Prostate gland (tissue), 2 donors: ENCODE measurements around the gene PDE2A. TPM values are rescaled to one million over a fixed set of nuclear protein-coding genes. Genes with fewer than 3 reads are reported as not detected.

Experiments used
- DNase-seq: peaks from one replicate; pipeline ENCODE4 v3.0.0-alpha.2; 2019; ENCODE audit warnings: low spot score
- H3K27ac ChIP-seq, 2 donors: fragments of 200-600 bp; sonication (generic); 2 replicates each; pipeline ENCODE4 v1.5.1; 2017 to 2019
- H3K27me3 ChIP-seq: fragments of 200-600 bp; sonication (generic); replicated peaks from 2 replicates; pipeline ENCODE4 v1.5.1; 2019; ENCODE audit not compliant: insufficient read depth
- H3K36me3 ChIP-seq, 2 donors: fragments of 200-600 bp; sonication (generic); 1 replicate in 1 of 2; 2 replicates in 1 of 2; pipeline versions ENCODE4 v1.5.1 to v1.8.1; 2017 to 2019
- H3K4me1 ChIP-seq: fragments of 200-600 bp; sonication (generic); replicated peaks from 2 replicates; pipeline ENCODE4 v1.5.1; 2019
- H3K4me3 ChIP-seq, 2 donors: fragments of 200-600 bp; sonication (generic); 2 replicates each; pipeline ENCODE4 v1.5.1; 2017 to 2019
- H3K9me3 ChIP-seq: fragments of 200-600 bp; sonication (generic); 2 replicates; pipeline ENCODE4 v1.5.1; 2017
- POLR2A ChIP-seq: fragments of 450-650 bp; IDR thresholded peaks from one replicate; pipeline ENCODE4 v1.6.1; 2016; ENCODE audit warnings: antibody characterized with exemption, mild to moderate bottlenecking
- POLR2AphosphoS5 ChIP-seq: sonication (generic); formaldehyde crosslinking; IDR thresholded peaks from one replicate; pipeline ENCODE4 v1.6.1; 2017; ENCODE audit warnings: antibody characterized with exemption
- WGBS: methylation state at CpG from one replicate; pipeline ENCODE4 v1.1.5; 2018; 5-methylcytosine and 5-hydroxymethylcytosine counted together
- intact Hi-C: fragments of 100-400 bp; cut with DNase I; formaldehyde crosslinking; loops from one replicate; pipeline ENCODE4 v1.14.2; 2022
- total RNA-seq, 2 donors: library from RNA; depleted of rRNA; stranded (reverse); fragments of >200 nt; gene quantifications; one replicate each; pipeline ENCODE4 v1.1.0, GENCODE V29; 2016
- TF ChIP-seq, protein P1 (sequence below), 4 experiments: fragments of 200-600 bp in 2 of 4; fragments of 450-650 bp in 2 of 4; sonication (generic) in 2 of 4; IDR thresholded peaks; 1 replicate in 3 of 4; 2 replicates in 1 of 4; pipeline ENCODE4 v1.5.1; 2016 to 2019; ENCODE audit warnings: antibody characterized with exemption in 4 of 4, mild to moderate bottlenecking in 2 of 4, moderate library complexity in 2 of 4

PDE2A gene
- total RNA-seq, 2 donors from 2014 or later, result 24.2 to 47.7 TPM

DNA sequence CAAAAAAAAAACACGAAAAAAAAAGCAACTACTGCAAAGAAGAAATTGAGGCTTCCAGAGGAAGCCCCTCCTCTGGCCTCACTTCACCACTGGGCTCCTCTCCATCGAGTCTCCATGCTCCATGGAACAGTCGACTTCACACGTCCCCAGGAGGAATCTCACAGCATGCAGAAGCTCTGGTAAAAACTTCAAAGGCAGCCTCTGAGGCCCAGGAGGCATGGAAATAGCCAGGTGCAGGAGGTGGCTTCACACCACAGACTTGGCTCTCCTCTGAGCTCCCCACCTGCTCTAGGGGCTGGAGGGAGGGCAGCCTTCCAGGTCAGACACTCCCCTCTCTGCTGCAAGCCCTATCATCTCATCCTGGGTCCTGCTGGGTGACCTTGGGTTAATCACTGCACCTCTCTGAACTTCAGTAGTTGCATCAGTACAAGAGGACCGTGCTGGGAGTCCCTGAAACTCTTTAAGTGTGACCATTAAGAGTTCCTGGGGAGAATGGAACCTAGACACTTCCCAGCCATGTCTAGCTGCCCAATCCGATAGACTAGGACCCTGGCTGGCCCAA lies 8.2 kb downstream of the PDE2A start:
- TF ChIP-seq POLR2A, result no peak
- no peak for TF ChIP-seq POLR2AphosphoS5
- TF ChIP-seq, protein P1, sequence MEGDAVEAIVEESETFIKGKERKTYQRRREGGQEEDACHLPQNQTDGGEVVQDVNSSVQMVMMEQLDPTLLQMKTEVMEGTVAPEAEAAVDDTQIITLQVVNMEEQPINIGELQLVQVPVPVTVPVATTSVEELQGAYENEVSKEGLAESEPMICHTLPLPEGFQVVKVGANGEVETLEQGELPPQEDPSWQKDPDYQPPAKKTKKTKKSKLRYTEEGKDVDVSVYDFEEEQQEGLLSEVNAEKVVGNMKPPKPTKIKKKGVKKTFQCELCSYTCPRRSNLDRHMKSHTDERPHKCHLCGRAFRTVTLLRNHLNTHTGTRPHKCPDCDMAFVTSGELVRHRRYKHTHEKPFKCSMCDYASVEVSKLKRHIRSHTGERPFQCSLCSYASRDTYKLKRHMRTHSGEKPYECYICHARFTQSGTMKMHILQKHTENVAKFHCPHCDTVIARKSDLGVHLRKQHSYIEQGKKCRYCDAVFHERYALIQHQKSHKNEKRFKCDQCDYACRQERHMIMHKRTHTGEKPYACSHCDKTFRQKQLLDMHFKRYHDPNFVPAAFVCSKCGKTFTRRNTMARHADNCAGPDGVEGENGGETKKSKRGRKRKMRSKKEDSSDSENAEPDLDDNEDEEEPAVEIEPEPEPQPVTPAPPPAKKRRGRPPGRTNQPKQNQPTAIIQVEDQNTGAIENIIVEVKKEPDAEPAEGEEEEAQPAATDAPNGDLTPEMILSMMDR (IDR thresholded peaks at IDR 0.05), result no peak
- 44% methylated on average over 6 of the region's 6 CpGs for WGBS
- intact Hi-C loops, result no loop called here

DNA sequence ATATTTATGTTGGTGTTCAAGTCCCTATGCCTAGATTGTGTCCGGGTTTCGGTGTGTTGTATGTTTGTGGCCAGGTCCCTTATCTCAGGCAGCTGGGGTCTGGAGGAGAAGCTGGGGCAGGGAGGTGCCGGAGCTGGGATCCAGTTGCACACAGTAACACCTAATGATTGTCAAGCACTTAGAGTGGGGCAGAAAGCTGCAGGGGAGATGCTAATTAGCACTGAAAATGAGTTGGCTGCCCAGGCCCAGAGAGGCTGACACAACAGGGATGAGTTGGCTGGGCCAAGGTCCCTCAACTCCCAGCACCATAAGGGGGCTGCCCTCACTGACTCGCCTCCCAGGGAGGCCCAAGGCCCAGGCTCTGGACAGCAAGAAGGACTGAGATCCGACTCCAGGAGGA lies 12.2 kb downstream of the PDE2A start:
- H3K27me3 ChIP-seq, result peaks cover 4% of the 10 kb centered on the region
- no peaks in the 10 kb centered on the region for H3K9me3 ChIP-seq
- intact Hi-C loops, result no loop called here
- TF ChIP-seq POLR2A (no peak), POLR2AphosphoS5 (no peak)
- TF ChIP-seq, protein P1 (IDR thresholded peaks at IDR 0.05), result no peak
- 77% methylated on average over 5 of the region's 5 CpGs for WGBS
- DNase-seq, result no peak
- H3K4me1 ChIP-seq, result no peaks in the 10 kb centered on the region
- no peak overlapping the region for H3K27ac ChIP-seq
- no peak overlapping the region for H3K4me3 ChIP-seq
- no peaks in the 10 kb centered on the region for H3K36me3 ChIP-seq

More for the DNA sequence above, 8.2 kb downstream of the PDE2A start:
- no peaks in the 10 kb centered on the region for H3K36me3 ChIP-seq
- H3K4me3 ChIP-seq, result no peak overlapping the region
- DNase-seq, result no peak
- H3K27me3 ChIP-seq, result peaks cover 4% of the 10 kb centered on the region
- H3K4me1 ChIP-seq, result no peaks in the 10 kb centered on the region
- H3K9me3 ChIP-seq, result no peaks in the 10 kb centered on the region
- no peak overlapping the region for H3K27ac ChIP-seq

DNA sequence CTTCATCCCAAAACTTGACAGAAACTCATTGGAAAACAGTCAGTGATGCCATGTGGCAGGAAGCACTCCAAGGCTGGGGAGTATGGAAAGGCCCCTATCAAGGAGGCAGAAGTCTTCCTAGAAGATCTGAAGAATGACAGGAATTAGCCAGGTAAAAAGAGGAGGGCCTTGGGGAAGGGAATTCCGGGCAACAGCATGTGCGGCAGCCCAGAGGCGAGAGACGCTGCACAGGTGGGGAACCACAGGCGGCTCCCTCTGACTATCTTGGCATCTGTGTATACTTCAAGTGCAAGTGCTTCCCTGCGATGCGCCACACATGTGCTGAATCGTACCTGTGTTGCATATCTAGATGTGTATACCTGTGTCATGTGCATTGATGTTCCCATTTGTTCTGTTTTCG lies 12.7 kb downstream of the PDE2A start:
- H3K27ac ChIP-seq, result no peak overlapping the region
- no peaks in the 10 kb centered on the region for H3K9me3 ChIP-seq
- WGBS, result 70% methylated on average over 9 of the region's 9 CpGs
- no peak overlapping the region for H3K4me3 ChIP-seq
- H3K4me1 ChIP-seq, result no peaks in the 10 kb centered on the region
- TF ChIP-seq, protein P1 (IDR thresholded peaks at IDR 0.05), result no peak
- TF ChIP-seq POLR2AphosphoS5 (no peak), POLR2A (no peak)
- peaks cover 4% of the 10 kb centered on the region for H3K27me3 ChIP-seq
- no peaks in the 10 kb centered on the region for H3K36me3 ChIP-seq
- no peak for DNase-seq
- intact Hi-C loops, result no loop called here

DNA sequence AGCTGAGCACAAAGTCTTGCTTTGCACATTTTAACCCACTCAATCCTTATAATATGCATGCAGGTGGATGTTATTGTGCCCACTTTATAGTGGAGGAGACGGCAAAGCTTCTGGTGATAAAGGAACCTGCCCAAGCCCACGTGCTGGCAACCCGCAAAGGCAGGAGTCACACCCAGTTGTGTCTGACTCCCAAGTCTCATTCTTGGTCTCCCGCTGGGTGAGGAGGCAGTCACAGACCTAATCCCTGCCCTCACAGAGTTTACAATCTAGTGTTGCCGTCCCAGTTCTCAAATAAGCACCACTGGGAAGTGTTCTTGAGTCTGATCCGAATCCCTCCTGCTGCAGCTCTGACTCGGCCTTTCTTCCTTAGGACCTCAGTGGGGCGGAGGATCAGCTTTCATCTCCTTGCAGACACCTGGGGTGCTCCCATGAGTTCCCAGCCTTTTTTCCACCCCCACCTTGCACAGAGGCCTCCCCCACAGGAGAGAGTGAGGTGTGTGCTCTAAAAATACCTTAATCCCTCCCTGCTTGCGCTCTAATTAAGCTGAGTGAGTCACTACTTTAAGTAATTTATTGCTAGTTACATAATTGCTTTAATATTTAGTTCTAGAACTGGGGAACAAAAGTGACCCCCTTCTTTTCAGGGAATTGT lies 15.1 kb downstream of the PDE2A start:
- Histone ChIP-seq H3K36me3 (no peaks in the 10 kb centered on the region), H3K27me3 (no peaks in the 10 kb centered on the region), H3K27ac (no peak overlapping the region), H3K4me3 (no peak overlapping the region), H3K9me3 (no peaks in the 10 kb centered on the region), H3K4me1 (no peaks in the 10 kb centered on the region)
- DNase-seq, result no peak
- intact Hi-C loops, result no loop called here
- no peak for TF ChIP-seq POLR2A
- no peak for TF ChIP-seq POLR2AphosphoS5
- TF ChIP-seq, protein P1 (IDR thresholded peaks at IDR 0.05), result no peak
- 77% methylated on average over 9 of the region's 9 CpGs for WGBS
